Left lung (tissue), 10 donors: ENCODE results near the gene ELMOD2. TPM values are rescaled to one million over a fixed set of nuclear protein-coding genes. Genes with fewer than 3 reads are reported as not detected.

Experiments used
- ATAC-seq: fragments of 200-7000 bp; cut with Tn5 transposase; one replicate; pipeline ENCODE4 v1.9.1; 2020; ENCODE audit warnings: moderate library complexity
- DNase-seq, 4 donors: peaks; one replicate each; pipeline ENCODE4 v3.0.0-alpha.2; 2013 to 2020
- H3K27ac ChIP-seq, 2 donors: fragments of 200-600 bp; sonication (generic) in 1 of 2; one replicate each; pipeline versions ENCODE4 v1.5.0 to v1.8.0; 2020 to 2021
- H3K27me3 ChIP-seq, 2 donors: fragments of 200-600 bp; sonication (generic) in 1 of 2; one replicate each; pipeline versions ENCODE4 v1.5.0 to v1.8.0; 2020 to 2021
- H3K36me3 ChIP-seq, 2 donors: fragments of 200-600 bp; sonication (generic) in 1 of 2; one replicate each; pipeline versions ENCODE4 v1.5.0 to v1.8.0; 2020 to 2021
- H3K4me1 ChIP-seq, 2 donors: fragments of 200-600 bp; one replicate each; pipeline ENCODE4 v1.8.0; 2021
- H3K4me3 ChIP-seq, 2 donors: fragments of 200-600 bp; sonication (generic) in 1 of 2; one replicate each; pipeline versions ENCODE4 v1.5.0 to v1.8.0; 2020 to 2021; ENCODE audit warnings: mild to moderate bottlenecking in 1 of 2
- H3K9me3 ChIP-seq, 2 donors: fragments of 200-600 bp; sonication (generic) in 1 of 2; one replicate each; pipeline versions ENCODE4 v1.5.0 to v1.8.0; 2020 to 2021
- intact Hi-C, 2 donors: fragments of 100-400 bp; cut with DNase I; formaldehyde crosslinking; loops; one replicate each; pipeline versions ENCODE4 v1.11.2 to v1.14.2; 2022
- polyA plus RNA-seq, 6 donors: library from polyadenylated mRNA; unstranded; fragments of 120-200 nt; gene quantifications; one replicate each; pipeline ENCODE4 v1.2.1, GENCODE V29; 2013; ENCODE audit not compliant: insufficient read length in 6 of 6
- total RNA-seq, 2 donors: library from RNA; stranded (reverse); fragmentation: NEBNext Ultra II Directional; extraction: Animal tissue kit (Norgen Biotek cat#: 25700); gene quantifications; one replicate each; pipeline ENCODE4 v1.2.1, GENCODE V29; 2021
- TF ChIP-seq, protein P1 (sequence below), 2 donors: fragments of 200-600 bp; sonication (generic) in 1 of 2; IDR thresholded peaks; one replicate each; pipeline versions ENCODE4 v1.5.0 to v1.8.0; 2021; ENCODE audit warnings: antibody characterized with exemption in 2 of 2
- donor health status: DM: no; HTN: yes; CAD: no.
- donor health status: DM: no; HTN: no; CAD: no.

ELMOD2 gene
- total and polyA plus RNA-seq, 8 donors, result 26.2 to 48.5 (median 44.6) TPM

DNA sequence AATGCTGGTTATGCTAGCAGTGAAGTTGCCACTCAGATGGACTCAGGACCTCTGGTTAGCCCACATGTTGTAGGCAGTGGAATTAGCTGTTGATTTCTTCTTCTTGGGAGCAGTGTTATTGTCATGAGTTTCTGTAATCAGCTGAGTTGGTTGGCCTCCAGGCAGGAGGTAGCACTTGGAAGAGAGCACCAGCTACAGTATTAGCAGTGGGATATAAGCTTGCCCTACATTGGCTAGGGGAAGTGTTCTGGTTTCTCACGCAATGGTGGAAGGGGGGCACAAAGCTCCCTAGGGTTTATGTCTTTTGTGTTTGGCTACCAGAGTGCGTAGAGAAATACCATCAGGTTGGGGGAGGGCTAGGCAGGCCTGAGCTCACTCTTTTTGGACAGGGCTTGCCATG, 78.7 kb downstream of the ELMOD2 start:
- ATAC-seq (no peak), DNase-seq (no peak)
- no peaks in the 10 kb centered on the region for H3K9me3 ChIP-seq
- H3K27me3 ChIP-seq, result no peaks in the 10 kb centered on the region
- intact Hi-C loops, result loop anchor here in 1 of 2 donors (10.0 kb wide), 1 partner anchor 238 kb away; no protein-coding TSS in a partner anchor
- no peak overlapping the region for H3K4me3 ChIP-seq
- no peak overlapping the region for H3K27ac ChIP-seq
- H3K4me1 ChIP-seq, result no peaks in the 10 kb centered on the region
- TF ChIP-seq, protein P1, sequence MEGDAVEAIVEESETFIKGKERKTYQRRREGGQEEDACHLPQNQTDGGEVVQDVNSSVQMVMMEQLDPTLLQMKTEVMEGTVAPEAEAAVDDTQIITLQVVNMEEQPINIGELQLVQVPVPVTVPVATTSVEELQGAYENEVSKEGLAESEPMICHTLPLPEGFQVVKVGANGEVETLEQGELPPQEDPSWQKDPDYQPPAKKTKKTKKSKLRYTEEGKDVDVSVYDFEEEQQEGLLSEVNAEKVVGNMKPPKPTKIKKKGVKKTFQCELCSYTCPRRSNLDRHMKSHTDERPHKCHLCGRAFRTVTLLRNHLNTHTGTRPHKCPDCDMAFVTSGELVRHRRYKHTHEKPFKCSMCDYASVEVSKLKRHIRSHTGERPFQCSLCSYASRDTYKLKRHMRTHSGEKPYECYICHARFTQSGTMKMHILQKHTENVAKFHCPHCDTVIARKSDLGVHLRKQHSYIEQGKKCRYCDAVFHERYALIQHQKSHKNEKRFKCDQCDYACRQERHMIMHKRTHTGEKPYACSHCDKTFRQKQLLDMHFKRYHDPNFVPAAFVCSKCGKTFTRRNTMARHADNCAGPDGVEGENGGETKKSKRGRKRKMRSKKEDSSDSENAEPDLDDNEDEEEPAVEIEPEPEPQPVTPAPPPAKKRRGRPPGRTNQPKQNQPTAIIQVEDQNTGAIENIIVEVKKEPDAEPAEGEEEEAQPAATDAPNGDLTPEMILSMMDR (IDR thresholded peaks at IDR 0.05), result no peak
- H3K36me3 ChIP-seq, result no peaks in the 10 kb centered on the region

DNA sequence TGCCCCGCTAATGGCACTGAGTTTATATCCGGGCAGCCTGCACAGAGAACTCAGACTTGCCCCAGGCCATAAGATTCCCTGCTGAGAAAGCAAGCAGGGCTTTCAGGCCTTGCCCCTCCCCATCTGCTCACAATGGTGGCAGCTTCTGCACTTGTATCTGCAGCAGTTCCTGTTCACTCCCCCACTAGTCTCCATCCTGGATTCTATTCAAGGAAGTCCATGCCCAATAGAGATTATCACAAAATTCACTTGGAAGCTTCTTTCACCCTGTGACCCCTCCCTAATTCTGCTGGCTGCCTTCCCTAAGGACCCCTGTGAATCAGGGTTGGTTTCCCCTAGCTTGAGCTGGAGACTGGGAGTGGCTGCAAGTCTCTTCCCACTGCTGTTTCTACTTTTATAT, 79.3 kb downstream of the ELMOD2 start:
- Histone ChIP-seq H3K4me3 (no peak overlapping the region), H3K36me3 (no peaks in the 10 kb centered on the region), H3K27me3 (no peaks in the 10 kb centered on the region), H3K4me1 (no peaks in the 10 kb centered on the region), H3K27ac (no peak overlapping the region), H3K9me3 (no peaks in the 10 kb centered on the region)
- ATAC-seq (no peak), DNase-seq (no peak)
- TF ChIP-seq, protein P1 (IDR thresholded peaks at IDR 0.05), result no peak
- intact Hi-C loops, result loop anchor here in 1 of 2 donors (10.0 kb wide), 1 partner anchor 238 kb away; no protein-coding TSS in a partner anchor

Other genes starting within 250 kb of the ELMOD2 start
- gene SCOC, start 150.5 kb upstream of the ELMOD2 start, total RNA-seq, result 10 to 100 TPM; 43.9 to 49.3 TPM
- gene SCOC, start 150.5 kb upstream of the ELMOD2 start, polyA plus RNA-seq, result 10 to 100 TPM; 81.1 to 91.5 (median 86.0) TPM
- 1 to 10 TPM in 1 of 2 donors, under 1 TPM in 1; 0.55 to 1.6 TPM for gene CLGN, start 96.5 kb upstream of the ELMOD2 start, total RNA-seq
- gene CLGN, start 96.5 kb upstream of the ELMOD2 start, polyA plus RNA-seq, result 1 to 10 TPM; 3.7 to 4.6 (median 4.5) TPM
- gene MGAT4D, start 25.9 kb upstream of the ELMOD2 start, total RNA-seq, result not detected
- gene MGAT4D, start 25.9 kb upstream of the ELMOD2 start, polyA plus RNA-seq, result not detected
- not detected for gene UCP1, start 44.8 kb downstream of the ELMOD2 start, total RNA-seq
- under 1 TPM; 0.47 to 0.99 (median 0.57) TPM for gene UCP1, start 44.8 kb downstream of the ELMOD2 start, polyA plus RNA-seq
- gene TBC1D9, start 232.2 kb downstream of the ELMOD2 start, total RNA-seq, result 10 to 100 TPM; 29.0 to 34.0 TPM
- gene TBC1D9, start 232.2 kb downstream of the ELMOD2 start, polyA plus RNA-seq, result 10 to 100 TPM; 27.7 to 35.7 (median 32.3) TPM